AG04449 (cell line): Measurements from ENCODE around the gene YWHAE.
"Not testable (repeated sequence)": the region's sequence is repeated elsewhere in the genome, so short reads cannot be mapped to it uniquely, and the experiment has no call there.

Experiments used
- CTCF ChIA-PET: fragments of 350-600 bp; formaldehyde crosslinking; extraction: SDS; loops from one replicate; lab custom pipeline; 2021; ENCODE audit warnings: antibody characterized with exemption; lab: Yijun Ruan, JAX
- POLR2A ChIA-PET: fragments of 400-600, 350-600 bp; formaldehyde crosslinking; extraction: SDS; loops from one replicate; lab custom pipeline; 2020; ENCODE audit warnings: antibody characterized with exemption, inconsistent platforms; lab: Yijun Ruan, JAX
- DNase-seq: peaks from one replicate; pipeline ENCODE4 v3.0.0-alpha.2; 2010; ENCODE audit warnings: low read depth, low spot score
- H3K4me3 ChIP-seq: 2 replicates; pipeline ENCODE4 v1.5.1; 2011; ENCODE audit warnings: low read depth, mild to moderate bottlenecking, control low read depth, low read length
- CTCF ChIP-seq: IDR thresholded peaks from one replicate; pipeline ENCODE4 v1.5.1; 2011; ENCODE audit warnings: mild to moderate bottlenecking, moderate library complexity, low read length, control low read depth, inconsistent platforms; ENCODE audit not compliant: insufficient read depth; ENCODE audit errors: missing control alignments

Gene YWHAE

GRCh38 chr17:1422885-1423284 is 22.9 kb upstream of the YWHAE start:
- peak; percentile 81 for DNase-seq
- no peak overlapping the region for H3K4me3 ChIP-seq
- POLR2A ChIA-PET = interaction anchor here (0.8 kb wide), 1 partner anchor 32 kb away, joined by 3 read pairs; no protein-coding TSS in a partner anchor

GRCh38 chr17:1421470-1421869 is 21.4 kb upstream of the YWHAE start:
- no peak for DNase-seq
- TF ChIP-seq CTCF = no peak
- CTCF ChIA-PET = no interaction called here
- H3K4me3 ChIP-seq = no peak overlapping the region
- POLR2A ChIA-PET = no interaction called here

More at GRCh38 chr17:1422885-1423284, 22.9 kb upstream of the YWHAE start:
- CTCF ChIA-PET = interaction anchor here (0.7 kb wide), 1 partner anchor 58 kb away, joined by 4 read pairs; no protein-coding TSS in a partner anchor
- TF ChIP-seq CTCF = no peak

GRCh38 chr17:1420981-1421380 is 21.0 kb upstream of the YWHAE start:
- ChIA-PET POLR2A (no interaction called here), CTCF (no interaction called here)
- no peak overlapping the region for H3K4me3 ChIP-seq
- TF ChIP-seq CTCF = no peak
- DNase-seq = no peak

GRCh38 chr17:1420163-1420562 is 20.1 kb upstream of the YWHAE start:
- POLR2A ChIA-PET = no interaction called here

GRCh38 chr17:1418476-1418875 is 18.5 kb upstream of the YWHAE start:
- POLR2A ChIA-PET, H3K4me3 ChIP-seq, DNase-seq: not testable (repeated sequence)
- CTCF ChIA-PET = interaction anchor here (1.3 kb wide), 1 partner anchor 53 kb away, joined by 4 read pairs; no protein-coding TSS in a partner anchor

More at GRCh38 chr17:1420163-1420562, 20.1 kb upstream of the YWHAE start:
- CTCF ChIA-PET = interaction anchor here (0.6 kb wide), 1 partner anchor 55 kb away, joined by 3 read pairs; no protein-coding TSS in a partner anchor
- DNase-seq = no peak
- TF ChIP-seq CTCF = no peak
- H3K4me3 ChIP-seq = no peak overlapping the region

GRCh38 chr17:1416414-1416813 is 16.4 kb upstream of the YWHAE start:
- ChIA-PET CTCF (no interaction called here), POLR2A (no interaction called here)
- no peak for TF ChIP-seq CTCF
- DNase-seq = no peak
- no peak overlapping the region for H3K4me3 ChIP-seq

GRCh38 chr17:1414634-1415033 is 14.6 kb upstream of the YWHAE start:
- CTCF ChIA-PET = no interaction called here
- no peak for DNase-seq
- POLR2A ChIA-PET = interaction anchor here (0.9 kb wide), 1 partner anchor 17 kb away, joined by 3 read pairs; no protein-coding TSS in a partner anchor

More at GRCh38 chr17:1414634-1415033, 14.6 kb upstream of the YWHAE start:
- no peak overlapping the region for H3K4me3 ChIP-seq
- no peak for TF ChIP-seq CTCF
